GM12878 (cell line): ENCODE measurements around the gene PDSS2. TPM values are rescaled to one million over a fixed set of nuclear protein-coding genes. Genes with fewer than 3 reads are reported as not detected.

Experiments used
- ATAC-seq: fragments of 200-7000 bp; cut with Tn5 transposase; 3 replicates; pipeline ENCODE4 v1.9.1; 2020; ENCODE audit warnings: mild to moderate bottlenecking, moderate library complexity
- BruUV-seq: library from RNA; stranded (reverse); fragments of 400-500 nt; replicated peaks from 2 replicates; lab custom pipeline; 2021; lab: Mats Ljungman, UMichigan
- CTCF ChIA-PET: fragments of 300-600 bp; sonication (Branson Sonifier 250); formaldehyde crosslinking; extraction: SDS; loops from one replicate; lab custom pipeline; 2021; ENCODE audit warnings: inconsistent platforms; lab: Yijun Ruan, JAX
- POLR2A ChIA-PET: fragments of 350-600 bp; formaldehyde crosslinking; extraction: SDS; loops from one replicate; lab custom pipeline; 2021; ENCODE audit warnings: inconsistent platforms; lab: Charles Lee
- RAD21 ChIA-PET: fragments of 300-600 bp; sonication (Branson Sonifier 250); formaldehyde crosslinking; loops from one replicate; lab custom pipeline; 2023; ENCODE audit warnings: antibody characterized with exemption; ENCODE audit not compliant: unreplicated experiment; lab: Charles Lee
- SMC1A ChIA-PET: fragments of 300-600 bp; sonication (Branson Sonifier 250); formaldehyde crosslinking; loops from one replicate; lab custom pipeline; 2023; ENCODE audit not compliant: unreplicated experiment, uncharacterized antibody; lab: Charles Lee
- DNase-seq: peaks from one replicate; pipeline ENCODE4 v3.0.0-alpha.2; 2011; ENCODE audit warnings: low read depth, low spot score
- FAIRE-seq: peaks from 3 replicates; lab custom pipeline; 2011; peaks lifted over from hg19 to GRCh38; lab: Jason Lieb, UNC
- H2AFZ ChIP-seq: 2 replicates; pipeline ENCODE4 v1.6.0; 2011; ENCODE audit warnings: low read depth, low read length, control low read depth; ENCODE audit not compliant: control insufficient read depth
- H3K27ac ChIP-seq: 2 replicates; pipeline ENCODE4 v1.5.1; 2011; ENCODE audit warnings: control low read depth; ENCODE audit not compliant: control insufficient read depth, insufficient read depth
- H3K27me3 ChIP-seq, 2 experiments: replicated peaks in 1 of 2; 2 replicates each; pipeline versions ENCODE4 v1.6.0 to v1.6.1; 2011; ENCODE audit warnings: low read length in 1 of 2; ENCODE audit not compliant: control insufficient read depth in 2 of 2, insufficient read depth in 2 of 2
- H3K36me3 ChIP-seq, 2 experiments: 2 replicates each; pipeline ENCODE4 v1.5.1; 2011; ENCODE audit warnings: low read length in 1 of 2; ENCODE audit not compliant: control insufficient read depth in 2 of 2, insufficient read depth in 2 of 2
- H3K4me1 ChIP-seq: 2 replicates; pipeline ENCODE4 v1.6.1; 2011; ENCODE audit warnings: mild to moderate bottlenecking, low read length, moderate library complexity, mixed read lengths; ENCODE audit not compliant: control insufficient read depth, insufficient read depth
- H3K4me2 ChIP-seq: 2 replicates; pipeline ENCODE4 v1.6.0; 2011; ENCODE audit warnings: control low read depth; ENCODE audit not compliant: control insufficient read depth, insufficient read depth
- H3K4me3 ChIP-seq: fragments of 200-600 bp; sonication (generic); 2 replicates; pipeline ENCODE4 v1.5.1; 2016
- H3K79me2 ChIP-seq: 2 replicates; pipeline ENCODE4 v1.6.0; 2011; ENCODE audit warnings: low read length; ENCODE audit not compliant: control insufficient read depth, insufficient read depth
- H3K9ac ChIP-seq: 2 replicates; pipeline ENCODE4 v1.8.0; 2011; ENCODE audit warnings: low read length, control low read depth, mixed read lengths; ENCODE audit not compliant: control insufficient read depth, insufficient read depth
- H3K9me3 ChIP-seq: replicated peaks from 3 replicates; pipeline ENCODE4 v1.5.1; 2011; ENCODE audit warnings: mild to moderate bottlenecking, low read length; ENCODE audit not compliant: control insufficient read depth, insufficient read depth
- H4K20me1 ChIP-seq: 2 replicates; pipeline ENCODE4 v1.6.0; 2011; ENCODE audit not compliant: control insufficient read depth, insufficient read depth
- BACH1 ChIP-seq: fragments of 450-650 bp; IDR thresholded peaks from 2 replicates; pipeline ENCODE4 v1.6.1; 2017; ENCODE audit warnings: mild to moderate bottlenecking, borderline replicate concordance
- BMI1 ChIP-seq: fragments of 450-650 bp; IDR thresholded peaks from 2 replicates; pipeline ENCODE4 v1.6.1; 2016; ENCODE audit warnings: mild to moderate bottlenecking, moderate library complexity, borderline replicate concordance
- BRCA1 ChIP-seq: IDR thresholded peaks from 2 replicates; pipeline ENCODE4 v1.6.1; 2011; ENCODE audit warnings: low read depth, low read length, improper control_type of control experiment
- CBFB ChIP-seq: IDR thresholded peaks from 2 replicates; pipeline ENCODE4 v1.6.1; 2016; ENCODE audit warnings: antibody characterized with exemption, low read depth
- CBX3 ChIP-seq: fragments of 200-600 bp; sonication (generic); IDR thresholded peaks from 2 replicates; pipeline ENCODE4 v1.6.1; 2016; ENCODE audit warnings: low read depth, borderline replicate concordance
- CHD2 ChIP-seq: IDR thresholded peaks from 2 replicates; pipeline ENCODE4 v1.6.1; 2011; ENCODE audit warnings: low read depth, low read length, improper control_type of control experiment, borderline replicate concordance
- DPF2 ChIP-seq: fragments of 450-650 bp; IDR thresholded peaks from 2 replicates; pipeline ENCODE4 v1.6.1; 2017; ENCODE audit warnings: mild to moderate bottlenecking
- HSF1 ChIP-seq: fragments of 150-350 bp; IDR thresholded peaks from 2 replicates; pipeline ENCODE4 v1.6.1; 2014; ENCODE audit warnings: mild to moderate bottlenecking, low read depth, low read length
- MTA3 ChIP-seq: IDR thresholded peaks from 2 replicates; pipeline ENCODE4 v1.6.1; 2012; ENCODE audit warnings: low read length, inconsistent platforms, borderline replicate concordance
- NFYB ChIP-seq: IDR thresholded peaks from 2 replicates; pipeline ENCODE4 v1.6.1; 2011; ENCODE audit warnings: low read depth, mild to moderate bottlenecking, low read length, improper control_type of control experiment, moderate library complexity; ENCODE audit not compliant: insufficient read depth
- RBBP5 ChIP-seq: fragments of 200-600 bp; sonication (generic); conservative IDR thresholded peaks from 2 replicates; pipeline ENCODE4 v1.6.1; 2016
- RELA ChIP-seq: fragments of 450-650 bp; IDR thresholded peaks from 2 replicates; pipeline ENCODE4 v1.8.0; 2014; ENCODE audit warnings: borderline replicate concordance; ENCODE audit not compliant: partially characterized antibody
- TCF12 ChIP-seq: IDR thresholded peaks from 2 replicates; pipeline ENCODE4 v1.6.1; 2011; ENCODE audit warnings: low read depth, mild to moderate bottlenecking, low read length
- TCF7 ChIP-seq: IDR thresholded peaks from 2 replicates; pipeline ENCODE4 v1.6.1; 2014; ENCODE audit warnings: antibody characterized with exemption, borderline replicate concordance
- ZNF217 ChIP-seq: fragments of 450-650 bp; IDR thresholded peaks from 2 replicates; pipeline ENCODE4 v1.6.1; 2017; ENCODE audit warnings: antibody characterized with exemption, mild to moderate bottlenecking
- ZSCAN29 ChIP-seq: fragments of 450-650 bp; IDR thresholded peaks from 2 replicates; pipeline ENCODE4 v1.6.1; 2017; ENCODE audit warnings: mild to moderate bottlenecking, moderate library complexity
- WGBS: methylation state at CpG from one replicate; pipeline ENCODE4 v1.1.6; 2016; ENCODE audit warnings: low lambda C conversion rate; ENCODE audit not compliant: insufficient replicate concordance, insufficient coverage; ENCODE audit errors: missing lambda C conversion rate; 5-methylcytosine and 5-hydroxymethylcytosine counted together
- in situ Hi-C: fragments of 300-500 bp; cut with MboI; formaldehyde crosslinking; loops from 9 replicates; pipeline ENCODE4 v1.14.3; 2018; ENCODE audit warnings: mixed read lengths
- intact Hi-C: fragments of 100-400 bp; cut with micrococcal nuclease; formaldehyde crosslinking; loops from one replicate; pipeline ENCODE4 v1.14.2; 2022; ENCODE audit not compliant: unreplicated experiment
- polyA plus RNA-seq, 11 experiments: library from polyadenylated mRNA; depleted of rRNA in 4 of 11; unstranded in 6 of 11; stranded (reverse) in 5 of 11; fragments of >200 nt; fragmentation: Nextera tagmentation in 4 of 11; fragmentation: Illumina TruSeq in 1 of 11; extraction: Ambion mirVana in 4 of 11; extraction: Trizol in 1 of 11; gene quantifications; 1 replicate in 1 of 11; 2 replicates in 10 of 11; pipeline versions ENCODE4 v1.2.1 to v1.2.3, GENCODE V29; 2011 to 2016; ENCODE audit warnings: inconsistent platforms in 2 of 11, missing spikeins in 2 of 11, low read depth in 1 of 11
- total RNA-seq, 4 experiments: library from RNA; depleted of rRNA in 3 of 4; stranded (reverse); fragments of >200 nt in 3 of 4; fragmentation: Illumina TruSeq in 1 of 4; extraction: Trizol in 1 of 4; gene quantifications; 2 replicates each; pipeline versions ENCODE4 v1.2.1 to v1.2.3, GENCODE V29; 2013 to 2021
- TF ChIP-seq, protein P1 (sequence below): IDR thresholded peaks from 2 replicates; pipeline ENCODE4 v1.6.1; 2012; ENCODE audit warnings: low read depth, low read length, improper control_type of control experiment

The PDSS2 gene
- total and polyA plus RNA-seq, 10 of the 15 experiments (the other 5 are each of a cell fraction or from before 2014, with no cell fraction given) = 7.7 to 15.5 (median 9.6) TPM

GRCh38 chr6:107409942-107410341 is 49.4 kb downstream of the PDSS2 start:
- CTCF ChIA-PET = no interaction called here
- Histone ChIP-seq H3K4me3 (no peak overlapping the region), H2AFZ (no peak overlapping the region), H3K4me2 (no peak overlapping the region), H3K36me3 (no peaks in the 10 kb centered on the region), H3K27me3 (no peaks in the 10 kb centered on the region), H3K79me2 (no peaks in the 10 kb centered on the region; the same call in 1 of the 2 replicates), H4K20me1 (no peaks in the 10 kb centered on the region), H3K9ac (no peak overlapping the region), H3K4me1 (no peaks in the 10 kb centered on the region), H3K9me3 (no peaks in the 10 kb centered on the region; the same call in 2 of the 3 replicates), H3K27ac (no peak overlapping the region)
- ATAC-seq (no peak), DNase-seq (no peak), FAIRE-seq (no peak)
- no TSS peak for BruUV-seq
- intact Hi-C loops = no loop called here
- SMC1A ChIA-PET = no interaction called here
- in situ Hi-C loops = no loop called here
- TF ChIP-seq TCF12 (no peak), CBX3 (no peak), RBBP5 (no peak), BRCA1 (no peak), DPF2 (no peak)
- TF ChIP-seq, protein P1, sequence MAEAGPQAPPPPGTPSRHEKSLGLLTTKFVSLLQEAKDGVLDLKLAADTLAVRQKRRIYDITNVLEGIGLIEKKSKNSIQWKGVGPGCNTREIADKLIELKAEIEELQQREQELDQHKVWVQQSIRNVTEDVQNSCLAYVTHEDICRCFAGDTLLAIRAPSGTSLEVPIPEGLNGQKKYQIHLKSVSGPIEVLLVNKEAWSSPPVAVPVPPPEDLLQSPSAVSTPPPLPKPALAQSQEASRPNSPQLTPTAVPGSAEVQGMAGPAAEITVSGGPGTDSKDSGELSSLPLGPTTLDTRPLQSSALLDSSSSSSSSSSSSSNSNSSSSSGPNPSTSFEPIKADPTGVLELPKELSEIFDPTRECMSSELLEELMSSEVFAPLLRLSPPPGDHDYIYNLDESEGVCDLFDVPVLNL = no peak
- 95% methylated on average over 2 of the region's 2 CpGs for WGBS
- RAD21 ChIA-PET = no interaction called here
- POLR2A ChIA-PET = interaction anchor here (0.5 kb wide), 1 partner anchor 14 kb away, joined by 3 read pairs; no protein-coding TSS in a partner anchor

- Histone ChIP-seq H3K36me3 (no peaks in the 10 kb centered on the region), H3K27me3 (no peaks in the 10 kb centered on the region)
- FAIRE-seq = no peak
- TF ChIP-seq CHD2 = no peak
- no peak for TF ChIP-seq RBBP5
- TF ChIP-seq ZNF217 = no peak
- no peak for TF ChIP-seq MTA3
- no peak for TF ChIP-seq NFYB
- no peak for TF ChIP-seq TCF7
- TF ChIP-seq CBFB = no peak
- TF ChIP-seq BACH1 = no peak
- no peak for TF ChIP-seq ZSCAN29
- no peak for TF ChIP-seq BMI1
- TF ChIP-seq RELA = no peak
- no peak for TF ChIP-seq HSF1
- TF ChIP-seq, all 136 proteins: peak for 0
- no peak for DNase-seq
- in situ Hi-C loops = no loop called here
- no TSS peak for BruUV-seq
- no peaks in the 10 kb centered on the region for H3K79me2 ChIP-seq
- ChIA-PET POLR2A (no interaction called here), SMC1A (interaction anchor here (1.0 kb wide), 1 partner anchor 262 kb away, joined by 3 read pairs; no protein-coding TSS in a partner anchor), CTCF (interaction anchor here (0.5 kb wide), 1 partner anchor 1237 kb away, joined by 3 read pairs; no protein-coding TSS in a partner anchor), RAD21 (no interaction called here)
- no peaks in the 10 kb centered on the region for H3K4me1 ChIP-seq
- H3K27ac ChIP-seq = no peak overlapping the region
- no peaks in the 10 kb centered on the region for H4K20me1 ChIP-seq
- no peak overlapping the region for H3K9ac ChIP-seq
- H2AFZ ChIP-seq = no peak overlapping the region
- WGBS = 91% methylated on average over 3 of the region's 3 CpGs
- no peak overlapping the region for H3K4me2 ChIP-seq
- no peak for ATAC-seq
- H3K4me3 ChIP-seq = no peak overlapping the region
- intact Hi-C loops = no loop called here
- H3K9me3 ChIP-seq = no peaks in the 10 kb centered on the region; the same call in 2 of the 3 replicates
Observed at GRCh38 chr6:107408714-107409113, 50.6 kb downstream of the PDSS2 start.
